ENCODE results near the gene MAP3K21.

DNA sequence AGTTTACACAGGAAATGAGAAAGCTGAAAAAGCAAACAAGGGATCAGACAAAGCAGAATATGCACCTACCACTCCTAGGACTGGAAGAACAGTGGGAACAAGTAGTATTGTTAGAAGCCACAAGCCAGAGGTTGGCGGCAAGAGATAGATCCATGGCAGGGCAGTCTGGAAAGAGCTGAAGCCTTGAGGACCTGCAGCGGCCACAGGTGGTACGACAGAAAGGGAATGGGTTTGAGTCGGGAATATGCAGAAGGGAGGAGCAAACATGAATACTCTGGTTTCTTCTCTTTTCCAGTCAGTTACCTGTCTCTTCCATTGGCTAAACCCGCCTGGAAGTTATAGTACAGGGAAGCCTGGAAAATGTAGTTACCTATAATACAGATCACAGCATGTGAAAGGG is 28.1 kb upstream of the MAP3K21 start:
- TF ChIP-seq POLR2A (IDR thresholded peaks at IDR 0.05; ENCODE audit: low read depth): no peak
- no peak for TF ChIP-seq EP300 (IDR thresholded peaks at IDR 0.05)
- TF ChIP-seq, protein P1, sequence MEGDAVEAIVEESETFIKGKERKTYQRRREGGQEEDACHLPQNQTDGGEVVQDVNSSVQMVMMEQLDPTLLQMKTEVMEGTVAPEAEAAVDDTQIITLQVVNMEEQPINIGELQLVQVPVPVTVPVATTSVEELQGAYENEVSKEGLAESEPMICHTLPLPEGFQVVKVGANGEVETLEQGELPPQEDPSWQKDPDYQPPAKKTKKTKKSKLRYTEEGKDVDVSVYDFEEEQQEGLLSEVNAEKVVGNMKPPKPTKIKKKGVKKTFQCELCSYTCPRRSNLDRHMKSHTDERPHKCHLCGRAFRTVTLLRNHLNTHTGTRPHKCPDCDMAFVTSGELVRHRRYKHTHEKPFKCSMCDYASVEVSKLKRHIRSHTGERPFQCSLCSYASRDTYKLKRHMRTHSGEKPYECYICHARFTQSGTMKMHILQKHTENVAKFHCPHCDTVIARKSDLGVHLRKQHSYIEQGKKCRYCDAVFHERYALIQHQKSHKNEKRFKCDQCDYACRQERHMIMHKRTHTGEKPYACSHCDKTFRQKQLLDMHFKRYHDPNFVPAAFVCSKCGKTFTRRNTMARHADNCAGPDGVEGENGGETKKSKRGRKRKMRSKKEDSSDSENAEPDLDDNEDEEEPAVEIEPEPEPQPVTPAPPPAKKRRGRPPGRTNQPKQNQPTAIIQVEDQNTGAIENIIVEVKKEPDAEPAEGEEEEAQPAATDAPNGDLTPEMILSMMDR (IDR thresholded peaks at IDR 0.05): no peak
- TF ChIP-seq POLR2AphosphoS5 (IDR thresholded peaks at IDR 0.05): no peak
